WTC11 (cell line): ENCODE measurements around the gene SLC7A6. TPM values are rescaled to one million over a fixed set of nuclear protein-coding genes. Genes with fewer than 3 reads are reported as not detected.

Experiments
- EMX1 ChIP-seq: fragments of 250-450 bp; sonication (Bioruptor Pico); IDR thresholded peaks from 2 replicates; pipeline ENCODE4 v1.8.0; 2021; ENCODE audit warnings: mild to moderate bottlenecking
- GABPB1 ChIP-seq: sonication (generic); formaldehyde crosslinking; IDR thresholded peaks from 2 replicates; pipeline ENCODE4 v1.8.1; 2023; ENCODE audit warnings: mild to moderate bottlenecking, missing genetic modification reagents
- GTF2I ChIP-seq: fragments of 250-450 bp; sonication (Bioruptor Pico); conservative IDR thresholded peaks from 2 replicates; pipeline ENCODE4 v1.4.0; 2021; ENCODE audit warnings: mild to moderate bottlenecking
- HMGA2 ChIP-seq: fragments of 250-450 bp; sonication (Bioruptor Pico); IDR thresholded peaks from 2 replicates; pipeline ENCODE4 v1.4.0; 2021; ENCODE audit warnings: mild to moderate bottlenecking, moderate library complexity
- IRF1 ChIP-seq: sonication (generic); formaldehyde crosslinking; IDR thresholded peaks from 2 replicates; pipeline ENCODE4 v1.8.0; 2023; ENCODE audit warnings: missing genetic modification reagents
- IRF2 ChIP-seq: sonication (generic); formaldehyde crosslinking; IDR thresholded peaks from 2 replicates; pipeline ENCODE4 v1.8.0; 2022; ENCODE audit warnings: low read depth, missing genetic modification reagents, borderline replicate concordance
- JUN ChIP-seq: sonication (generic); formaldehyde crosslinking; IDR thresholded peaks from 2 replicates; pipeline ENCODE4 v1.8.0; 2023; ENCODE audit warnings: mild to moderate bottlenecking, missing genetic modification reagents
- NFATC4 ChIP-seq: fragments of 250-450 bp; sonication (Bioruptor Pico); IDR thresholded peaks from 2 replicates; pipeline ENCODE4 v1.9.0; 2021; ENCODE audit warnings: mild to moderate bottlenecking
- NFYB ChIP-seq: sonication (generic); formaldehyde crosslinking; conservative IDR thresholded peaks from 2 replicates; pipeline ENCODE4 v1.8.0; 2022; ENCODE audit warnings: low read depth, missing genetic modification reagents
- NR3C1 ChIP-seq: sonication (generic); formaldehyde crosslinking; conservative IDR thresholded peaks from 2 replicates; pipeline ENCODE4 v1.8.1; 2023; ENCODE audit warnings: low read depth, mild to moderate bottlenecking, missing genetic modification reagents
- PRRX2 ChIP-seq: fragments of 250-450 bp; sonication (Bioruptor Pico); IDR thresholded peaks from 2 replicates; pipeline ENCODE4 v1.8.0; 2021; ENCODE audit warnings: mild to moderate bottlenecking
- SMAD3 ChIP-seq: sonication (generic); formaldehyde crosslinking; IDR thresholded peaks from 2 replicates; pipeline ENCODE4 v1.8.0; 2022; ENCODE audit warnings: missing genetic modification reagents, mild to moderate bottlenecking, borderline replicate concordance
- TEAD4 ChIP-seq: sonication (generic); formaldehyde crosslinking; IDR thresholded peaks from 2 replicates; pipeline ENCODE4 v1.8.0; 2022; ENCODE audit warnings: mild to moderate bottlenecking, missing genetic modification reagents
- USF1 ChIP-seq: sonication (generic); formaldehyde crosslinking; IDR thresholded peaks from 2 replicates; pipeline ENCODE4 v1.8.0; 2022; ENCODE audit warnings: mild to moderate bottlenecking, missing genetic modification reagents
- ZBTB21 ChIP-seq: sonication (generic); formaldehyde crosslinking; IDR thresholded peaks from 2 replicates; pipeline ENCODE4 v1.8.1; 2023; ENCODE audit warnings: mild to moderate bottlenecking, missing genetic modification reagents, borderline replicate concordance
- ZNF121 ChIP-seq: sonication (generic); formaldehyde crosslinking; IDR thresholded peaks from 2 replicates; pipeline ENCODE4 v1.8.0; 2023; ENCODE audit warnings: missing genetic modification reagents
- ZNF281 ChIP-seq: sonication (generic); formaldehyde crosslinking; IDR thresholded peaks from 2 replicates; pipeline ENCODE4 v1.8.0; 2023; ENCODE audit warnings: mild to moderate bottlenecking, missing genetic modification reagents
- ZNF416 ChIP-seq: fragments of 250-450 bp; sonication (Bioruptor Pico); IDR thresholded peaks from 2 replicates; pipeline ENCODE4 v1.9.0; 2021; ENCODE audit warnings: mild to moderate bottlenecking, inconsistent platforms
- ZNF532 ChIP-seq: fragments of 250-450 bp; sonication (Bioruptor Pico); IDR thresholded peaks from 2 replicates; pipeline ENCODE4 v1.9.0; 2021; ENCODE audit warnings: mild to moderate bottlenecking, borderline replicate concordance
- total RNA-seq: library from RNA; stranded (reverse); gene quantifications from 3 replicates; pipeline ENCODE4 v1.2.3, GENCODE V29; 2021
- TF ChIP-seq, protein P1 (sequence below): sonication (generic); formaldehyde crosslinking; IDR thresholded peaks from 2 replicates; pipeline ENCODE4 v1.8.0; 2022; ENCODE audit warnings: mild to moderate bottlenecking, missing genetic modification reagents
- TF ChIP-seq, protein P2 (sequence below): sonication (generic); formaldehyde crosslinking; IDR thresholded peaks from 2 replicates; pipeline ENCODE4 v1.8.1; 2023; ENCODE audit warnings: mild to moderate bottlenecking, missing genetic modification reagents, borderline replicate concordance
- TF ChIP-seq, protein P3 (sequence below): sonication (generic); formaldehyde crosslinking; conservative IDR thresholded peaks from 2 replicates; pipeline ENCODE4 v1.8.1; 2023; ENCODE audit warnings: mild to moderate bottlenecking, low read depth, missing genetic modification reagents, moderate library complexity

The SLC7A6 gene
- total RNA-seq, 1 experiment from 2014 or later: 27.4 TPM

- TF ChIP-seq, protein P1, sequence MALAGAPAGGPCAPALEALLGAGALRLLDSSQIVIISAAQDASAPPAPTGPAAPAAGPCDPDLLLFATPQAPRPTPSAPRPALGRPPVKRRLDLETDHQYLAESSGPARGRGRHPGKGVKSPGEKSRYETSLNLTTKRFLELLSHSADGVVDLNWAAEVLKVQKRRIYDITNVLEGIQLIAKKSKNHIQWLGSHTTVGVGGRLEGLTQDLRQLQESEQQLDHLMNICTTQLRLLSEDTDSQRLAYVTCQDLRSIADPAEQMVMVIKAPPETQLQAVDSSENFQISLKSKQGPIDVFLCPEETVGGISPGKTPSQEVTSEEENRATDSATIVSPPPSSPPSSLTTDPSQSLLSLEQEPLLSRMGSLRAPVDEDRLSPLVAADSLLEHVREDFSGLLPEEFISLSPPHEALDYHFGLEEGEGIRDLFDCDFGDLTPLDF (CRISPR knock-in tag): peak; percentile 78; the same call in 1 of the 2 replicates
- TF ChIP-seq TEAD4 (CRISPR knock-in tag): peak; percentile 80
- TF ChIP-seq HMGA2: no peak
- TF ChIP-seq, protein P2, sequence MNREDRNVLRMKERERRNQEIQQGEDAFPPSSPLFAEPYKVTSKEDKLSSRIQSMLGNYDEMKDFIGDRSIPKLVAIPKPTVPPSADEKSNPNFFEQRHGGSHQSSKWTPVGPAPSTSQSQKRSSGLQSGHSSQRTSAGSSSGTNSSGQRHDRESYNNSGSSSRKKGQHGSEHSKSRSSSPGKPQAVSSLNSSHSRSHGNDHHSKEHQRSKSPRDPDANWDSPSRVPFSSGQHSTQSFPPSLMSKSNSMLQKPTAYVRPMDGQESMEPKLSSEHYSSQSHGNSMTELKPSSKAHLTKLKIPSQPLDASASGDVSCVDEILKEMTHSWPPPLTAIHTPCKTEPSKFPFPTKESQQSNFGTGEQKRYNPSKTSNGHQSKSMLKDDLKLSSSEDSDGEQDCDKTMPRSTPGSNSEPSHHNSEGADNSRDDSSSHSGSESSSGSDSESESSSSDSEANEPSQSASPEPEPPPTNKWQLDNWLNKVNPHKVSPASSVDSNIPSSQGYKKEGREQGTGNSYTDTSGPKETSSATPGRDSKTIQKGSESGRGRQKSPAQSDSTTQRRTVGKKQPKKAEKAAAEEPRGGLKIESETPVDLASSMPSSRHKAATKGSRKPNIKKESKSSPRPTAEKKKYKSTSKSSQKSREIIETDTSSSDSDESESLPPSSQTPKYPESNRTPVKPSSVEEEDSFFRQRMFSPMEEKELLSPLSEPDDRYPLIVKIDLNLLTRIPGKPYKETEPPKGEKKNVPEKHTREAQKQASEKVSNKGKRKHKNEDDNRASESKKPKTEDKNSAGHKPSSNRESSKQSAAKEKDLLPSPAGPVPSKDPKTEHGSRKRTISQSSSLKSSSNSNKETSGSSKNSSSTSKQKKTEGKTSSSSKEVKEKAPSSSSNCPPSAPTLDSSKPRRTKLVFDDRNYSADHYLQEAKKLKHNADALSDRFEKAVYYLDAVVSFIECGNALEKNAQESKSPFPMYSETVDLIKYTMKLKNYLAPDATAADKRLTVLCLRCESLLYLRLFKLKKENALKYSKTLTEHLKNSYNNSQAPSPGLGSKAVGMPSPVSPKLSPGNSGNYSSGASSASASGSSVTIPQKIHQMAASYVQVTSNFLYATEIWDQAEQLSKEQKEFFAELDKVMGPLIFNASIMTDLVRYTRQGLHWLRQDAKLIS (CRISPR knock-in tag): peak; percentile 79
- no peak for TF ChIP-seq IRF2 (CRISPR knock-in tag)
- TF ChIP-seq GABPB1: peak; percentile 93
- TF ChIP-seq ZNF121 (CRISPR knock-in tag): no peak
- TF ChIP-seq EMX1 (CRISPR knock-in tag): 0 out of 2 replicates have a peak, but pooled peaks have one; percentile 54
- TF ChIP-seq PRRX2 (CRISPR knock-in tag): no peak
- TF ChIP-seq SMAD3: peak; percentile 81
- peak; percentile 76; the same call in 1 of the 2 replicates for TF ChIP-seq USF1
- TF ChIP-seq ZNF532 (CRISPR knock-in tag): no peak
- TF ChIP-seq, protein P3, sequence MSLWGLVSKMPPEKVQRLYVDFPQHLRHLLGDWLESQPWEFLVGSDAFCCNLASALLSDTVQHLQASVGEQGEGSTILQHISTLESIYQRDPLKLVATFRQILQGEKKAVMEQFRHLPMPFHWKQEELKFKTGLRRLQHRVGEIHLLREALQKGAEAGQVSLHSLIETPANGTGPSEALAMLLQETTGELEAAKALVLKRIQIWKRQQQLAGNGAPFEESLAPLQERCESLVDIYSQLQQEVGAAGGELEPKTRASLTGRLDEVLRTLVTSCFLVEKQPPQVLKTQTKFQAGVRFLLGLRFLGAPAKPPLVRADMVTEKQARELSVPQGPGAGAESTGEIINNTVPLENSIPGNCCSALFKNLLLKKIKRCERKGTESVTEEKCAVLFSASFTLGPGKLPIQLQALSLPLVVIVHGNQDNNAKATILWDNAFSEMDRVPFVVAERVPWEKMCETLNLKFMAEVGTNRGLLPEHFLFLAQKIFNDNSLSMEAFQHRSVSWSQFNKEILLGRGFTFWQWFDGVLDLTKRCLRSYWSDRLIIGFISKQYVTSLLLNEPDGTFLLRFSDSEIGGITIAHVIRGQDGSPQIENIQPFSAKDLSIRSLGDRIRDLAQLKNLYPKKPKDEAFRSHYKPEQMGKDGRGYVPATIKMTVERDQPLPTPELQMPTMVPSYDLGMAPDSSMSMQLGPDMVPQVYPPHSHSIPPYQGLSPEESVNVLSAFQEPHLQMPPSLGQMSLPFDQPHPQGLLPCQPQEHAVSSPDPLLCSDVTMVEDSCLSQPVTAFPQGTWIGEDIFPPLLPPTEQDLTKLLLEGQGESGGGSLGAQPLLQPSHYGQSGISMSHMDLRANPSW (CRISPR knock-in tag): no peak
- TF ChIP-seq NFYB (CRISPR knock-in tag): peak; percentile 31
- no peak; the same call in 1 of the 2 replicates for TF ChIP-seq NR3C1 (CRISPR knock-in tag)
- peak; percentile 89 for TF ChIP-seq JUN (CRISPR knock-in tag)
- TF ChIP-seq IRF1 (CRISPR knock-in tag): no peak; the same call in 1 of the 2 replicates
- no peak for TF ChIP-seq NFATC4
- no peak for TF ChIP-seq GTF2I
- peak; percentile 80; the same call in 1 of the 2 replicates for TF ChIP-seq ZBTB21 (CRISPR knock-in tag)
- TF ChIP-seq ZNF416 (CRISPR knock-in tag): 0 out of 2 replicates have a peak, but pooled peaks have one; percentile 56
- TF ChIP-seq ZNF281 (CRISPR knock-in tag): 0 out of 2 replicates have a peak, but pooled peaks have one; percentile 44
Observed at GRCh38 chr16:68310774-68311511, 46.6 kb downstream of the SLC7A6 start, which contains the start of the genes PRMT7 and SLC7A6OS (continued).
